HG03575 (cell line): ENCODE measurements around the gene ARHGAP45.

ENCODE experiments used
- ATAC-seq: cut with Tn5 transposase; IDR thresholded peaks from one replicate; pipeline ENCODE4 v1.9.1; 2021; ENCODE audit not compliant: unreplicated experiment, insufficient number of reproducible peaks, low FRiP score; ENCODE audit errors: extremely low read depth

The ARHGAP45 gene

GRCh38 chr19:1038978-1039645, 27.9 kb upstream of the ARHGAP45 start:
- no peak for ATAC-seq

DNA sequence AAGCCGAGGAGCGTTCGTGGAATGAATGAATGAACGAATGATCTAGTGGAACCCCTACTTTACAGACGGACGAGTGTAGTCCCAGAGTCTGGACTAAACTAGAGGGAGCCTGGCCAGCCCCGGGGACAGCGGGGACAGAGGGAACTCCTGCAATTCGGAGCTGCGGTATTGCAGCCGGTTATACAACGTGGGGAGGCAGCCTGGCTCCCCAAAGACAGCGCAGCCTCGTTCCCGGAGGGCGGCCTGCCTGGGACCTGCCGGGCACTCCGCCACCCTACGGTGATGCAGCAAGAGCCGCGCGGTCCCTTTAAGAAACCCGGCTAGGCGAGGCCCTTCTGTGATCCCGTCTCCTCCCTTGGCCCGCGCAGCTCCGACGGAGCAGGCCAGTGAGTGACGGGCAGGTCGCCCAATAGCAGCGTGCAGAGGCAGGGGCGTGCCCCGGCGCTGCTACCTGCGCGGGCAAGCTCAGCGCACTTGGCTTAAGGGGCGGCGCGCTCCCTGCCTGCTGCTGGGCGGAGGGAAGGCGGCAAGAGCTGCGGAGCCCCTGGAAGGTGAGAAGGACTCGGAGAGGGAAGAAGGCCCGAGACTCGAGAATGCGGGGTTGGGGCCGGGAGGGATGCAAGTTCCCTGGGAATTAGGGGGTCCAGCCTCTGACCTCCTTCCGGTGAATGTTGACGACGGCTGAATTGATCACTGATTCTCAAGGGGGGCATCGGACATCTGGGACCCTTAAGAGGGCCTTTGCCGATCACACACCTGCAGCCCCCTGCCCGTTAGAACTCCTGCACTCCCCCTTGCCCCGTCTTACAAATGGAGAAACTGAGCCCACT, 27.1 kb upstream of the ARHGAP45 start, which contains the start of gene ABCA7:
Gene ABCA7 (plus strand): TSS at position 462 of the 830 bp plus-strand sequence. CDS start 1,255 bp downstream, outside the sequence.
- no peak for ATAC-seq

DNA sequence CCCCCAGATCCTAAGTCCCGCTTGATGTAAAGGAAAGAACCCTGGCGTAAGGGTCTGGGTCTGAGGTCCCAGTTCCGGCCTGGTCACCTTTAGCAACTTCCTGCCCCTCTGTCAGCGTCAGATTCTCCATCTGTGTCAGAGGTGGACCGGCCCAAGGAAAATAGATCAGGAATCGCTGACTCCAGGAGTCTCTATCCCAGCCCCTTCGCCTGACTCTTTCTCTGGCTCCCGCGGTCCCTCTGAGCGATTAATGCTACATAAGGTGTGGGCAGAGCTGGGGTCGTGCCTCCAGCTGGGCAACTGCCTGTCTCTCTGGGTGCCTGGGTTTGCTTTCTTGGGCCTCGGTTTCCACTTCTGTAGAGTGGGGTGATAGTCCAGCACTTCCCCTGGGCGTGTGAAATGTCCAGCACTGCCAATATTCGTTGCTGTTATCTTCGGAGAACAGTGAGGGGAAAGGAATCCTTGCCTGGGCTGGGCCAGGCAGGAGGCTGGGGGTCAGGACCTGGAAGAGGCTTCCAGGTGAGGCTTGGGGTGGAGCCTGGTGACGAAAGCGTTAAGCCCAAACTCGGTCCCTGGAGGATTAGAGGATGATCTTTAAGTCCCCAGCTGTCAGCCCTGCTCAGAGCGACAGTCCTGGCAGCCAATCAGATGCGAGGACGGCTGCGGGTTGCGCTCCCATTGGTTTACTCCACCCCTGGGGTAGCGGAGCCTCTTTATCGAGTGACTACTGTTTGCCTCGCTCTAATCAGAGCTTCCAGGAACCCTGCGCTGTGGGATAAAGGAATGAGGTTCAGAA, 26.3 kb upstream of the ARHGAP45 start:
- ATAC-seq = no peak

- no peak for ATAC-seq
Observed at GRCh38 chr19:1041272-1041834, 25.6 kb upstream of the ARHGAP45 start.

- ATAC-seq = no peak
Observed at GRCh38 chr19:1041835-1042685, 24.9 kb upstream of the ARHGAP45 start.

- ATAC-seq = no peak
Observed at GRCh38 chr19:1042689-1043511, 24.1 kb upstream of the ARHGAP45 start.

- no peak for ATAC-seq
Observed at GRCh38 chr19:1045247-1045603, 21.7 kb upstream of the ARHGAP45 start.

- no peak for ATAC-seq
Observed at GRCh38 chr19:1046117-1046626, 20.8 kb upstream of the ARHGAP45 start.

GRCh38 chr19:1046836-1047695, 19.9 kb upstream of the ARHGAP45 start:
- ATAC-seq = no peak

DNA sequence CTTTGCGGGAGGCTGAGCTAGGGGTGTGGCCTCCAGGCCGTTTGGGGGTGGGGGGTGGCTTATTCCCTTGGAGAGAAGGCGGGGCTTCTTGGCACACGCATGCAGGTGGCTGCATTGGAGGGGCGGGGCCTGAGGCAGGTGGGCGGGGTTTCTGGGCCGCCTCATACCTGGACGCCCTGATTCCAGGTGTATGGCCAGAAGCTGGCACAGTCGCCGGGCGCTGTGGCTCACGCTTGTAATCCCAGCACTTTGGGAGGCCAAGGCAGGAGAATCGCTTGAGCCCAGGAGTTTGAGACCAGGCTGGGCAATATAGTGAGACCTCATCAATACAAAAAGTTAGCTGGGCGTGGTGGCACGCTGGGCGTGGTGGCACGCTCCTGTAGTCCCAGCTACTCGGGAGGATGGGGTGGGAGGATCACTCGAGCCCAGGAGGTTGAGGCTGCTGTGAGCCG, 19.2 kb upstream of the ARHGAP45 start:
- ATAC-seq = no peak

- no peak for ATAC-seq
Observed at GRCh38 chr19:1049106-1049505, 17.9 kb upstream of the ARHGAP45 start.

- ATAC-seq = no peak
Observed at GRCh38 chr19:1049800-1050199, 17.2 kb upstream of the ARHGAP45 start.

- ATAC-seq = no peak
Observed at GRCh38 chr19:1050989-1051788, 15.8 kb upstream of the ARHGAP45 start.

GRCh38 chr19:1051791-1052190, 15.2 kb upstream of the ARHGAP45 start:
- no peak for ATAC-seq

- no peak for ATAC-seq
Observed at GRCh38 chr19:1052349-1052975, 14.5 kb upstream of the ARHGAP45 start.
